ENCODE measurements around the gene WARS2.

Gene WARS2

DNA sequence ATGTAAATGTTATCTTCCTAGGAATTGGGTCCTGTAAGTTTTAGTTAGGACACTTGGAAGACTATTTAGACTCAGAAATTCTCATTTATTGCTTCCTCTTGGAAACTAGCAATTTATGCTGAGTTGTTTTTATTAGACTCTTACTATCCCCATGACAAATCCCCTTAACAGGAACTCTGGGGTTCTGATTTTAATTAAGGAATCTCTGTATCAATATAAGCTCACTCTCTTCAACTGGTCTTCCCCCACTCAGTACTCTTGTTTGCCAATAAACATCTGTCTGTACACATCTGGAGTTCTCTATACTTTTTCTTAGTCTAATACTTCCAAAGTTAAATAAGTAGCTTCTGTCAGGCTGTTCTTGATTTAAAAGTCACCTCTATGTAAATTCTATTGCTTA, 88.2 kb downstream of the WARS2 start:
- TF ChIP-seq ZFX (IDR thresholded peaks at IDR 0.05; ENCODE audit: borderline replicate concordance), result no peak
- TF ChIP-seq CTCF (IDR thresholded peaks at IDR 0.05), result no peak
- H3K27ac ChIP-seq, result no peak overlapping the region

- H3K27ac ChIP-seq, result no peak overlapping the region
- TF ChIP-seq CTCF (IDR thresholded peaks at IDR 0.05) (no peak), ZFX (IDR thresholded peaks at IDR 0.05; ENCODE audit: borderline replicate concordance) (no peak)
Observed at GRCh38 chr1:119048624-119049404, 91.6 kb downstream of the WARS2 start.

GRCh38 chr1:119046785-119047438, 93.5 kb downstream of the WARS2 start:
- TF ChIP-seq CTCF (IDR thresholded peaks at IDR 0.05), result no peak
- no peak for TF ChIP-seq ZFX (IDR thresholded peaks at IDR 0.05; ENCODE audit: borderline replicate concordance)
- no peak overlapping the region for H3K27ac ChIP-seq

DNA sequence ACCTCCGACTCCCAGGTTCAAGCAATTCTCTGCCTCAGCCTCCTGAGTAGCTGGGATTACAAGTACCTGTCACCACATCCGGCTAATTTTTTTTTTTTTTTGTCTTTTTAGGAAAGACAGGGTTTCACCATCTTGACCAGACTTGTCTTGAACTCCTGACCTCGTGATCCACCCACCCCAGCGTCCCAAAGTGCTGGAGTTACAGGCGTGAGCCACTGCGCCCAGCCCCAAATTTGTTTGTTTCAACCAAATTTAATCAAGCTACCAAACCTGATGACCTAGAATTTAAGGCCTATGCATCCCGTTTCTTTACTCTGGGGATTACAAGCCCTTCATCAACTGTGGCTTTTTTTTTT, 94.0 kb downstream of the WARS2 start:
- no peak overlapping the region for H3K27ac ChIP-seq
- TF ChIP-seq CTCF (IDR thresholded peaks at IDR 0.05) (no peak), ZFX (IDR thresholded peaks at IDR 0.05; ENCODE audit: borderline replicate concordance) (no peak)

GRCh38 chr1:119045096-119045746, 95.2 kb downstream of the WARS2 start:
- TF ChIP-seq ZFX (IDR thresholded peaks at IDR 0.05; ENCODE audit: borderline replicate concordance) (no peak), CTCF (IDR thresholded peaks at IDR 0.05) (no peak)
- no peak overlapping the region for H3K27ac ChIP-seq

GRCh38 chr1:119040906-119041305, 99.5 kb downstream of the WARS2 start:
- no peak for TF ChIP-seq CTCF (IDR thresholded peaks at IDR 0.05)
- no peak for TF ChIP-seq ZFX (IDR thresholded peaks at IDR 0.05; ENCODE audit: borderline replicate concordance)
- H3K27ac ChIP-seq, result no peak overlapping the region

DNA sequence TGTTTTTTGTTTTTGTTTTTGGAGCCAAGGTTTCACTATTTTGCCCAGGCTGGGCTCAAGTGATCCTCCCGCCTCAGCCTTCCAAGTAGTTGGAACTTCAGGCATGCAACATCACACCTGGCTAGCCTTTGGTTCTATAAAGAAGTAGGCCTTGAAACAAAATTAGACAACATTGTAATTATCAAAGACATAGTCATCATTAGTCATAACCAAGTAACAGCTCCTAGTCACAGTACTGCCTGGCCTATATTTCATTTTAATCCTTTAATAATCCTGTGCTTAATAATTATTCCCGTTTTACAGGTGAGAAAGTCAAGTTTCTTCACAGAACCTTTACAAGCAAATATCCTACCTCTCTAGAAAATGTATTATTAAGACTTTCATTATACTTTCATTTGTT, 100.0 kb downstream of the WARS2 start:
- no peak for TF ChIP-seq ZFX (IDR thresholded peaks at IDR 0.05; ENCODE audit: borderline replicate concordance)
- TF ChIP-seq CTCF (IDR thresholded peaks at IDR 0.05), result no peak
- H3K27ac ChIP-seq, result no peak overlapping the region
